HepG2 (cell line): ENCODE measurements around the gene CXCR2. TPM values are rescaled to one million over a fixed set of nuclear protein-coding genes. Genes with fewer than 3 reads are reported as not detected.

Source experiments
- CENPT ChIP-seq: sonication (generic); formaldehyde crosslinking; IDR thresholded peaks from 2 replicates; pipeline ENCODE4 v1.8.0; 2022; ENCODE audit warnings: low read depth, mild to moderate bottlenecking, moderate library complexity, missing genetic modification reagents
- DBP ChIP-seq: sonication (generic); formaldehyde crosslinking; IDR thresholded peaks from 2 replicates; pipeline ENCODE4 v1.4.0; 2020; ENCODE audit warnings: missing genetic modification reagents; ENCODE audit errors: not compliant biosample characterization
- MAFF ChIP-seq: IDR thresholded peaks from 2 replicates; pipeline ENCODE4 v1.6.1; 2011; ENCODE audit warnings: low read depth, low read length, improper control_type of control experiment
- PAXIP1 ChIP-seq: sonication (generic); formaldehyde crosslinking; conservative IDR thresholded peaks from 2 replicates; pipeline ENCODE4 v1.4.0; 2020; ENCODE audit warnings: mild to moderate bottlenecking, missing genetic modification reagents, moderate library complexity
- ZBTB25 ChIP-seq: IDR thresholded peaks from 2 replicates; pipeline ENCODE4 v1.6.1; 2018; ENCODE audit warnings: missing genetic modification reagents
- ZBTB34 ChIP-seq: sonication (generic); formaldehyde crosslinking; IDR thresholded peaks from 2 replicates; pipeline ENCODE4 v1.8.0; 2022; ENCODE audit warnings: mild to moderate bottlenecking, missing genetic modification reagents
- ZBTB7B ChIP-seq: sonication (generic); formaldehyde crosslinking; IDR thresholded peaks from 2 replicates; pipeline ENCODE4 v1.4.0; 2020; ENCODE audit warnings: missing genetic modification reagents
- ZNF232 ChIP-seq: sonication (generic); formaldehyde crosslinking; IDR thresholded peaks from 2 replicates; pipeline ENCODE4 v1.4.0; 2020; ENCODE audit warnings: missing genetic modification reagents, borderline replicate concordance
- ZNF253 ChIP-seq: sonication (generic); formaldehyde crosslinking; IDR thresholded peaks from 2 replicates; pipeline ENCODE4 v1.8.0; 2022; ENCODE audit warnings: mild to moderate bottlenecking, missing genetic modification reagents, borderline replicate concordance
- ZNF407 ChIP-seq: sonication (generic); formaldehyde crosslinking; IDR thresholded peaks from one replicate; pipeline ENCODE4 v1.5.1; 2020; ENCODE audit warnings: mild to moderate bottlenecking, missing genetic modification reagents; ENCODE audit errors: not compliant biosample characterization
- ZNF775 ChIP-seq: sonication (generic); formaldehyde crosslinking; IDR thresholded peaks from 2 replicates; pipeline ENCODE4 v1.4.0; 2020; ENCODE audit warnings: missing genetic modification reagents, mild to moderate bottlenecking, moderate library complexity, borderline replicate concordance
- polyA plus RNA-seq, 8 experiments: library from polyadenylated mRNA; depleted of rRNA in 3 of 8; stranded (reverse) in 7 of 8; unstranded in 1 of 8; fragments of >200 nt; fragmentation: Illumina TruSeq in 4 of 8; extraction: Trizol in 4 of 8; gene quantifications; 2 replicates each; pipeline versions ENCODE4 v1.2.1 to v1.2.3, GENCODE V29; 2011 to 2016; ENCODE audit warnings: low read depth in 4 of 8, missing spikeins in 1 of 8, mixed read lengths in 1 of 8; ENCODE audit not compliant: insufficient read depth in 1 of 8
- total RNA-seq, 5 experiments: library from RNA; depleted of rRNA; stranded (reverse); fragments of >200 nt; fragmentation: Illumina TruSeq; extraction: Trizol; gene quantifications; 2 replicates each; pipeline ENCODE4 v1.2.3, GENCODE V29; 2016; ENCODE audit warnings: low read depth in 1 of 5

The CXCR2 gene
- total and polyA plus RNA-seq, 2 of the 13 experiments (the other 11 are each of a cell fraction or from before 2014, with no cell fraction given) = not detected

- TF ChIP-seq ZNF407 (CRISPR knock-in tag) (no peak), ZBTB34 (CRISPR knock-in tag) (no peak), ZNF253 (CRISPR knock-in tag) (no peak), ZBTB7B (CRISPR knock-in tag) (0 out of 2 replicates have a peak, but pooled peaks have one; percentile 19), ZNF775 (no peak), ZBTB25 (CRISPR knock-in tag) (no peak), CENPT (CRISPR knock-in tag) (no peak), DBP (no peak), ZNF232 (no peak), PAXIP1 (CRISPR knock-in tag) (no peak), MAFF (no peak)
Observed at GRCh38 chr2:218168635-218169462, 43.0 kb downstream of the CXCR2 start (continued).
